ENCODE data around the gene RELN.

The RELN gene

DNA sequence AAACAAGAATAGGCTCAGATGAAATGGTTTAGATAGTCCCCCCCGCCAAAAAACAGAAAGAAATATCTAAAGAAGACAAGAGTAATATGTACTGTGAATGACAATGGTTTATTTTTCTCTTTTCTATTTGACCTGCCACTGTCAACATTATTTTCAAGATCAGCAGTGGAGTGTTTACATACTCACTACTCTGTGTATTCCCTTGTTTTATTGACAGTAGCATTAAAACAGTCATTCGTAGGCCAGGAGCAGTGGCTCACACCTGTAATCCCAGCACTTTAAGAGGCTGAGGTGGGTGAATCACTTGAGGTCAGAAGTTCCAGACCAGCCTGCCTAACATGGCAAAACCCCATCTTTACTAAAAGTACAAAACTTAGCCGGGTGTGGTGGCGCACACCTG lies 298.2 kb downstream of the RELN start:
- TF ChIP-seq, protein P1, sequence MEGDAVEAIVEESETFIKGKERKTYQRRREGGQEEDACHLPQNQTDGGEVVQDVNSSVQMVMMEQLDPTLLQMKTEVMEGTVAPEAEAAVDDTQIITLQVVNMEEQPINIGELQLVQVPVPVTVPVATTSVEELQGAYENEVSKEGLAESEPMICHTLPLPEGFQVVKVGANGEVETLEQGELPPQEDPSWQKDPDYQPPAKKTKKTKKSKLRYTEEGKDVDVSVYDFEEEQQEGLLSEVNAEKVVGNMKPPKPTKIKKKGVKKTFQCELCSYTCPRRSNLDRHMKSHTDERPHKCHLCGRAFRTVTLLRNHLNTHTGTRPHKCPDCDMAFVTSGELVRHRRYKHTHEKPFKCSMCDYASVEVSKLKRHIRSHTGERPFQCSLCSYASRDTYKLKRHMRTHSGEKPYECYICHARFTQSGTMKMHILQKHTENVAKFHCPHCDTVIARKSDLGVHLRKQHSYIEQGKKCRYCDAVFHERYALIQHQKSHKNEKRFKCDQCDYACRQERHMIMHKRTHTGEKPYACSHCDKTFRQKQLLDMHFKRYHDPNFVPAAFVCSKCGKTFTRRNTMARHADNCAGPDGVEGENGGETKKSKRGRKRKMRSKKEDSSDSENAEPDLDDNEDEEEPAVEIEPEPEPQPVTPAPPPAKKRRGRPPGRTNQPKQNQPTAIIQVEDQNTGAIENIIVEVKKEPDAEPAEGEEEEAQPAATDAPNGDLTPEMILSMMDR (IDR thresholded peaks at IDR 0.05; ENCODE audit: low read depth, low read length): no peak
- DNase-seq (ENCODE audit: low read depth, low spot score): no peak
- H3K4me3 ChIP-seq (ENCODE audit: low read depth, low read length): no peak overlapping the region
- in situ Hi-C loops (cut with HindIII; ENCODE audit: low sequenced_read_pairs): no loop called here

DNA sequence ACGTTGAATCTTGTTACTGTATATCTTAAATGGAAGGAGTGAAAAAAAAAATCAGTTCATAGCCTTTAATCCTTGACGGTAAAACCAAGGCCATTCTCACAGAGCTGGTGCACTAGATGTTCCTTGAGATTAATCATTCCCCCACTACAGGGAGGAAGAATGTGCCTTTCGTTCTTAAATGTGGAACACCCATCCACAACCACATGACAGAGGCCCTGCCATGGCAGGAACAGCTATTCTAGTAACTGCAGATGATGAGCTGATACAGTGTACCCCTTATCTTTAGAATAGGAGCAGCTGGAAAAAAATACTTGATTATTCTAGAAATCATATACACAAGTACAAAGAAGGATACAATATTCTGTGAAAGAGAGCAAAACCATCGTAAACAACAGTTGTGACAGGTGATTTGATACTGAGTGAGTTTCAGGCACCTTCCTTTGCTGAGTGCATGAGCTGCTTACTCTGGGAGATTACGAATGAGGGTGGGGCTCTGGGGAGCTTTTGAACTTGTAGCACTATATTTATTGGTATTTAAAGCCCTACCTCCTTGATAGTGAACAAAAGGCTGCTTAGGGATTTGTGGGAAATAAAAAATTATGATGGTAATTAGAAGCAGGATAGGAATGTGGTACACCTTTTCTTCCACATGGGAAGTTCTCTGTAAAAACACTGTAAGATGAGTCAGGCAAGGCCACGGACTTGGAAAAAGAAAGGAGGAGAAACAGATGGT lies 299.1 kb downstream of the RELN start:
- H3K4me3 ChIP-seq (ENCODE audit: low read depth, low read length): no peak overlapping the region
- TF ChIP-seq, protein P1 (IDR thresholded peaks at IDR 0.05; ENCODE audit: low read depth, low read length): no peak
- no peak for DNase-seq (ENCODE audit: low read depth, low spot score)
- in situ Hi-C loops (cut with HindIII; ENCODE audit: low sequenced_read_pairs): no loop called here

DNA sequence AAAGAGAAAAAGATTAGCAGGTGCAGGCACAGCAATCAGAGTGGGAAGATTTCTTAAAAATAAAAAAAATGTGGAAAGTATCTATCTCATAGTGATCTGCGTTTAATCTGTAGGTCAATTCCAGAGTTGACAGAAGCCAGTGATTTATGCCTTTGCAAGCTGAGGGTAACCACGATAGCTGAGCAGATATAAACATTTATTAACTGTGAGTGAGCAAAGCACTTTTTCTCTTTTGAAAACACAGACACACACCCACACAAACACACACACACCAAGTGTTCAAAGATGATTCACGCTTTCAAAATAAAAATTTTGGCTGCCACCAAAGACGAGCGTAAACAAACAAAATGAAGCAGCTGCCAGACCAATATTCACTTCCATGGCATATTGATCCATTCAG lies 300.2 kb downstream of the RELN start:
- no peak overlapping the region for H3K4me3 ChIP-seq (ENCODE audit: low read depth, low read length)
- no peak for DNase-seq (ENCODE audit: low read depth, low spot score)
- TF ChIP-seq, protein P1 (IDR thresholded peaks at IDR 0.05; ENCODE audit: low read depth, low read length): no peak
- in situ Hi-C loops (cut with HindIII; ENCODE audit: low sequenced_read_pairs): no loop called here

DNA sequence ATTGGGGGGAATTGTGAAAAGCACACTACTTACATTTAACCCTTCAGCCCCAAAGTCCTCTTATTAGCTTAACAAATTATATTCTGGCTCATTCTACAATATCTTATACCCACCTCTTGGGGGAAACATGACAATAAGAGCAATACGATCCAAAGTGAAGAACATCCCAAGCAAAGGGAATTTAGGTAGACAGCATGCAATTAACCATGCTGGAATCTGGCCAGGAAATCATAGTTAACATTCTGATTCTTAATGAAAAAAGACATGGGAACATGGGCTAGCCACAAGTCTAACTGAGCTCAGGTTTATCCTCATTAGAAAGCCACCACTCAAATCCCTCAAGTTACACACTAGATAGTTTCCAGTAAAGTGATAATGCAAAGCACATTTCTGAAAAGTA lies 301.5 kb downstream of the RELN start:
- no peak overlapping the region for H3K4me3 ChIP-seq (ENCODE audit: low read depth, low read length)
- DNase-seq (ENCODE audit: low read depth, low spot score): no peak
- in situ Hi-C loops (cut with HindIII; ENCODE audit: low sequenced_read_pairs): no loop called here
- TF ChIP-seq, protein P1 (IDR thresholded peaks at IDR 0.05; ENCODE audit: low read depth, low read length): no peak

DNA sequence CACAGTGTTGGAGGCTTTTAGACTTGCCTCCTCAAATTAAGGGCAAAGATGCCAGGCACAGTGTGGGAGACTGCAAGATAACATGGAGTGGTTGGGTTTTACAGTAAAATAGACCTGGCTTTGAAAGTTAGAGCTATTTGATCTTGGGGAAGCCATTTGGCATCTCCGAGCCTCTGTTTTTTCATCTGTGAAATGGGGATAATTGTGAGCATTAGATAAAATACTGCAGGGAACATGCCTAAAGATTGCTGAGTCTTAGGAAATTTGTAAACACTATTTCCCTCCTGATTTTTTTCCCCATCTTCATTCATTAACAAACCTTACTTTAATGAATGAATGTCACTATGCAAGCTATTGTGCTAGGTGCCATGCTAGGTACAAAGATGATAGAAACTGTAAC lies 302.2 kb downstream of the RELN start:
- TF ChIP-seq, protein P1 (IDR thresholded peaks at IDR 0.05; ENCODE audit: low read depth, low read length): no peak
- in situ Hi-C loops (cut with HindIII; ENCODE audit: low sequenced_read_pairs): no loop called here
- no peak for DNase-seq (ENCODE audit: low read depth, low spot score)
- H3K4me3 ChIP-seq (ENCODE audit: low read depth, low read length): no peak overlapping the region

DNA sequence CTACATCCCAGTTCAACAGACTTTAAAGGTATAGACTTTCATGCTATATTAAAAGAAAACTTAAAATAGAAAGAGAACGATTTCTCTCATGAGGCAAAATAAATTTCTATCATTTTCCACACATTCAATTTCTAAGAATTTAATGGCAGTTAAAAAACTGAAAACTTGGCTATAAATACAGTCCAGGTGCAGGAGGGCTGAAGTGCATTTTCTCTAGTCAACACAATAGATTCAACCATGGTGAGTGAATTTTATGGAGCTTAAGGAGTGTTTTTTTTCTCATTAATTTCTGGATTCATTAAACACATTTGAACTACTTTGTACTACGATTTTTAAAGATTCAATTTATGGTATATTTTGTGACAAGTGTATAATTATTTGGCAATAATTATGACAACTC lies 302.7 kb downstream of the RELN start:
- TF ChIP-seq, protein P1 (IDR thresholded peaks at IDR 0.05; ENCODE audit: low read depth, low read length): no peak
- in situ Hi-C loops (cut with HindIII; ENCODE audit: low sequenced_read_pairs): no loop called here

More for the DNA sequence above, 302.7 kb downstream of the RELN start:
- no peak overlapping the region for H3K4me3 ChIP-seq (ENCODE audit: low read depth, low read length)
- no peak for DNase-seq (ENCODE audit: low read depth, low spot score)

All from astrocyte of the spinal cord (primary cell).